K562 (cell line): Measurements from ENCODE around the gene OR10W1. TPM values are rescaled to one million over a fixed set of nuclear protein-coding genes. Genes with fewer than 3 reads are reported as not detected.

Source experiments
- ATAC-seq: fragments of 200-7000 bp; cut with Tn5 transposase; 3 replicates; pipeline ENCODE4 v1.9.1; 2020; ENCODE audit warnings: moderate library complexity
- BruUV-seq: library from RNA; stranded (reverse); fragments of 400-500 nt; replicated peaks from 2 replicates; lab custom pipeline; 2021; lab: Mats Ljungman, UMichigan
- CTCF ChIA-PET: fragments of 300-600 bp; formaldehyde crosslinking; extraction: SDS; loops from one replicate; lab custom pipeline; 2021; ENCODE audit warnings: low intra/inter-chr PET ratio; lab: Yijun Ruan, JAX
- POLR2A ChIA-PET: fragments of 300-600, 350-650 bp; sonication (Branson Sonifier 250); formaldehyde crosslinking; extraction: SDS; loops from one replicate; lab custom pipeline; 2021; ENCODE audit warnings: antibody characterized with exemption, inconsistent platforms; lab: Yijun Ruan, JAX
- DNase-seq, 4 experiments: peaks; one replicate each; pipeline versions ENCODE4 v3.0.0 to v3.0.0-alpha.2; 2011 to 2018; ENCODE audit warnings: low spot score in 3 of 4, mixed read lengths in 3 of 4; ENCODE audit errors: extremely low read depth in 1 of 4
- FAIRE-seq: peaks from 2 replicates; lab custom pipeline; 2011; peaks lifted over from hg19 to GRCh38; lab: Jason Lieb, UNC
- H2AFZ ChIP-seq: 2 replicates; pipeline ENCODE4 v1.6.0; 2011; ENCODE audit warnings: low read depth, low read length, control low read depth, inconsistent platforms
- H3K27ac ChIP-seq: fragments of 200-600 bp; 3 replicates; pipeline ENCODE4 v1.8.0; 2011; ENCODE audit warnings: low read depth, mild to moderate bottlenecking, control low read depth, inconsistent platforms, low read length, moderate library complexity, mixed read lengths; ENCODE audit errors: extremely low read depth
- H3K27me3 ChIP-seq, 2 experiments: fragments of 300-600 bp in 1 of 2; 2 replicates in 1 of 2; 3 replicates in 1 of 2; pipeline versions ENCODE4 v1.6.0 to v1.8.0; 2011; ENCODE audit warnings: inconsistent platforms in 2 of 2, low read length in 2 of 2, mild to moderate bottlenecking in 1 of 2, mixed read lengths in 1 of 2, moderate library complexity in 1 of 2; ENCODE audit not compliant: control insufficient read depth in 2 of 2, insufficient read depth in 2 of 2
- H3K36me3 ChIP-seq: fragments of 300-600 bp; 3 replicates; pipeline ENCODE4 v1.8.0; 2011; ENCODE audit warnings: mild to moderate bottlenecking, low read length, inconsistent platforms; ENCODE audit not compliant: control insufficient read depth, insufficient read depth
- H3K4me1 ChIP-seq, 2 experiments: fragments of 200-600 bp in 1 of 2; replicated peaks in 1 of 2; 2 replicates in 1 of 2; 3 replicates in 1 of 2; pipeline versions ENCODE4 v1.5.1 to v1.8.0; 2011; ENCODE audit warnings: inconsistent platforms in 2 of 2, low read length in 2 of 2, mild to moderate bottlenecking in 1 of 2, mixed read lengths in 1 of 2, moderate library complexity in 1 of 2; ENCODE audit not compliant: control insufficient read depth in 2 of 2, insufficient read depth in 2 of 2
- H3K4me2 ChIP-seq: 2 replicates; pipeline ENCODE4 v1.6.1; 2011; ENCODE audit warnings: low read length, control low read depth, inconsistent platforms, mixed read lengths; ENCODE audit not compliant: insufficient read depth
- H3K4me3 ChIP-seq: fragments of 200-600 bp; sonication (generic), shearing (Covaris generic); 2 replicates; pipeline ENCODE4 v1.5.1; 2016; ENCODE audit warnings: control low read depth, inconsistent platforms
- H3K79me2 ChIP-seq: fragments of 200-600 bp; 3 replicates; pipeline ENCODE4 v1.8.0; 2011; ENCODE audit warnings: low read length, inconsistent platforms; ENCODE audit not compliant: control insufficient read depth, insufficient read depth
- H3K9ac ChIP-seq, 2 experiments: 2 replicates each; pipeline versions ENCODE4 v1.6.0 to v1.6.1; 2011; ENCODE audit warnings: low read depth in 2 of 2, low read length in 2 of 2, control low read depth in 1 of 2, inconsistent platforms in 1 of 2, mild to moderate bottlenecking in 1 of 2, mixed read lengths in 1 of 2; ENCODE audit not compliant: insufficient read depth in 1 of 2
- H3K9me1 ChIP-seq: one replicate; pipeline ENCODE4 v1.6.0; 2011; ENCODE audit warnings: inconsistent platforms, mild to moderate bottlenecking, low read length, moderate library complexity; ENCODE audit not compliant: control insufficient read depth, insufficient read depth
- H3K9me3 ChIP-seq: replicated peaks from 2 replicates; pipeline ENCODE4 v1.5.1; 2011; ENCODE audit warnings: low read depth, low read length, inconsistent platforms; ENCODE audit not compliant: control insufficient read depth, insufficient read depth
- H4K20me1 ChIP-seq: replicated peaks from 2 replicates; pipeline ENCODE4 v1.6.1; 2011; ENCODE audit warnings: low read length, inconsistent platforms, mixed read lengths; ENCODE audit not compliant: control insufficient read depth, insufficient read depth
- ESRRA ChIP-seq: fragments of 450-650 bp; IDR thresholded peaks from 2 replicates; pipeline ENCODE4 v1.6.1; 2014; ENCODE audit warnings: low read depth, mild to moderate bottlenecking, moderate library complexity, borderline replicate concordance
- GATAD2B ChIP-seq: fragments of 450-650 bp; IDR thresholded peaks from 2 replicates; pipeline ENCODE4 v1.6.1; 2017; ENCODE audit warnings: mild to moderate bottlenecking, borderline replicate concordance
- PHTF2 ChIP-seq: fragments of 250-450 bp; sonication (Bioruptor Pico); IDR thresholded peaks from 2 replicates; pipeline ENCODE4 v1.5.0; 2021; ENCODE audit warnings: mild to moderate bottlenecking
- RAD51 ChIP-seq: fragments of 450-650 bp; IDR thresholded peaks from 2 replicates; pipeline ENCODE4 v1.7.1; 2016; ENCODE audit warnings: low read depth, mild to moderate bottlenecking, borderline replicate concordance
- TSC22D4 ChIP-seq: fragments of 450-650 bp; IDR thresholded peaks from 2 replicates; pipeline ENCODE4 v1.6.1; 2016; ENCODE audit warnings: missing genetic modification characterization, missing biosample characterization, control low read depth
- WGBS: fragments of 100-300 bp; shearing (Covaris generic); methylation state at CpG from one replicate; pipeline ENCODE4 v1.1.6; 2016; ENCODE audit warnings: low coverage, mixed read lengths; ENCODE audit not compliant: insufficient coverage; ENCODE audit errors: missing lambda C conversion rate; 5-methylcytosine and 5-hydroxymethylcytosine counted together
- in situ Hi-C: fragments of 300-500 bp; cut with MboI; formaldehyde crosslinking; loops from 4 replicates; pipeline ENCODE4 v1.15.0; 2018; ENCODE audit warnings: inconsistent platforms, mixed read lengths
- intact Hi-C: fragments of 100-400 bp; cut with micrococcal nuclease; formaldehyde crosslinking; loops from 2 replicates; pipeline ENCODE4 v1.14.2; 2022
- polyA plus RNA-seq, 8 experiments: library from polyadenylated mRNA; depleted of rRNA in 4 of 8; stranded (reverse) in 5 of 8; unstranded in 3 of 8; fragments of >200 nt; fragmentation: Nextera tagmentation in 2 of 8; fragmentation: Illumina TruSeq in 1 of 8; extraction: Ambion mirVana in 2 of 8; extraction: Trizol in 1 of 8; gene quantifications; 2 replicates each; pipeline versions ENCODE4 v1.2.1 to v1.2.3, GENCODE V29; 2011 to 2014; ENCODE audit warnings: inconsistent platforms in 1 of 8, missing spikeins in 1 of 8
- total RNA-seq, 7 experiments: library from RNA; depleted of rRNA in 6 of 7; stranded (reverse); fragments of >200 nt in 6 of 7; fragmentation: Illumina TruSeq in 2 of 7; extraction: Trizol in 2 of 7; gene quantifications; 2 replicates each; pipeline versions ENCODE4 v1.2.1 to v1.2.3, GENCODE V29; 2011 to 2021; ENCODE audit warnings: low replicate concordance in 1 of 7
- TF ChIP-seq, protein P1 (sequence below): fragments of 450-650 bp; formaldehyde crosslinking; IDR thresholded peaks from 2 replicates; pipeline ENCODE4 v1.4.0; 2020; ENCODE audit warnings: mild to moderate bottlenecking, mixed read lengths
- TF ChIP-seq, protein P2 (sequence below): sonication (generic); formaldehyde crosslinking; IDR thresholded peaks from 2 replicates; pipeline ENCODE4 v1.8.0; 2022; ENCODE audit warnings: mild to moderate bottlenecking, missing genetic modification reagents

The OR10W1 gene
- total and polyA plus RNA-seq, 9 of the 15 experiments (the other 6 are each of a cell fraction or from before 2014, with no cell fraction given) = not detected

DNA sequence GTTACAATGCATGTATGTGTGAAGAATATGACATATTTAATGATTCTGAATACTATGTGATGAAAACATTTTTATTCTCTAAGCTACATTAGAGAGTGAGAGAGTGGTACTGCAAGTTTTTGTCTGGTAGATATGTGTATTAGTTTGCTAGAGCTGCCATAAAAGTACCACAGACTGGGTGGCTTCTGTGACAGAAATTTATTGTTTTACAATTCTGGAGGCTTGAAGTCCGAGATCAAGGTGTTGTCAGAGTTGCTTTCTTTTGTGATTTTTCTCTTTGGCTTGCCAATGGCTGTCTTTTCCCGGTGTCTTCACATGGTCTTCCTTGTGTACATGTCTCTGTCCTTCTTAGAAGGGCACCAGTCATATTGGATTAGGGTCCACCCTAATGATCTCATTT, 6.9 kb upstream of the OR10W1 start (continued):
- no peak for TF ChIP-seq ESRRA
- no peak for TF ChIP-seq PHTF2
- TF ChIP-seq GATAD2B = no peak
- TF ChIP-seq, all 486 proteins: peak for 0

DNA sequence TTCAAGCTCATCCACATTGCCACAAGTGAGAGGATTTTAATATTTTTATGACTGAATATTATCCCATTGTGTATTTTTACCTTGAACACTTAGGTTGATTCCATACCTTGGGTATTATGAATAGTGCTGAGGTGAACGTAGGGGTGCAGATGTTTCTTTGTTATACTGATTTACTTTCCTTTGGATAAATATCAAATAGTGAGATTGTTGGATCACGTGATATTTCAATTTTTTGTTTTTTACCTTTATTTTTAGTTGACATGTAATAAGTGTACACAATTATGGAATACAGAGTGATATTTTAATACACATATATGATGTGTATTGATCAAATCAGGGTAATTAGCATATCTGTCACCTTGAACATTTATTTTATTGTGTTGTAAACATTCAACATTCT, 8.1 kb downstream of the OR10W1 start:
- in situ Hi-C loops = no loop called here
- Histone ChIP-seq H3K27me3 (no peaks in the 10 kb centered on the region), H3K4me2 (no peak overlapping the region), H3K36me3 (no peaks in the 10 kb centered on the region), H2AFZ (no peak overlapping the region), H3K9me3 (no peaks in the 10 kb centered on the region), H3K27ac (no peak overlapping the region), H3K4me3 (no peak overlapping the region), H3K9me1 (no peaks in the 10 kb centered on the region), H3K9ac (no peak overlapping the region), H3K79me2 (no peaks in the 10 kb centered on the region), H3K4me1 (no peaks in the 10 kb centered on the region), H4K20me1 (no peaks in the 10 kb centered on the region)
- TF ChIP-seq, protein P1, sequence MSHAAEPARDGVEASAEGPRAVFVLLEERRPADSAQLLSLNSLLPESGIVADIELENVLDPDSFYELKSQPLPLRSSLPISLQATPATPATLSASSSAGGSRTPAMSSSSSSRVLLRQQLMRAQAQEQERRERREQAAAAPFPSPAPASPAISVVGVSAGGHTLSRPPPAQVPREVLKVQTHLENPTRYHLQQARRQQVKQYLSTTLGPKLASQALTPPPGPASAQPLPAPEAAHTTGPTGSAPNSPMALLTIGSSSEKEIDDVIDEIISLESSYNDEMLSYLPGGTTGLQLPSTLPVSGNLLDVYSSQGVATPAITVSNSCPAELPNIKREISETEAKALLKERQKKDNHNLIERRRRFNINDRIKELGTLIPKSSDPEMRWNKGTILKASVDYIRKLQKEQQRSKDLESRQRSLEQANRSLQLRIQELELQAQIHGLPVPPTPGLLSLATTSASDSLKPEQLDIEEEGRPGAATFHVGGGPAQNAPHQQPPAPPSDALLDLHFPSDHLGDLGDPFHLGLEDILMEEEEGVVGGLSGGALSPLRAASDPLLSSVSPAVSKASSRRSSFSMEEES (CRISPR knock-in tag) = peak; percentile 88
- TF ChIP-seq TSC22D4 (tag) (no peak), RAD51 (0 out of 2 replicates have a peak, but pooled peaks have one; percentile 35)
- TF ChIP-seq, protein P2, sequence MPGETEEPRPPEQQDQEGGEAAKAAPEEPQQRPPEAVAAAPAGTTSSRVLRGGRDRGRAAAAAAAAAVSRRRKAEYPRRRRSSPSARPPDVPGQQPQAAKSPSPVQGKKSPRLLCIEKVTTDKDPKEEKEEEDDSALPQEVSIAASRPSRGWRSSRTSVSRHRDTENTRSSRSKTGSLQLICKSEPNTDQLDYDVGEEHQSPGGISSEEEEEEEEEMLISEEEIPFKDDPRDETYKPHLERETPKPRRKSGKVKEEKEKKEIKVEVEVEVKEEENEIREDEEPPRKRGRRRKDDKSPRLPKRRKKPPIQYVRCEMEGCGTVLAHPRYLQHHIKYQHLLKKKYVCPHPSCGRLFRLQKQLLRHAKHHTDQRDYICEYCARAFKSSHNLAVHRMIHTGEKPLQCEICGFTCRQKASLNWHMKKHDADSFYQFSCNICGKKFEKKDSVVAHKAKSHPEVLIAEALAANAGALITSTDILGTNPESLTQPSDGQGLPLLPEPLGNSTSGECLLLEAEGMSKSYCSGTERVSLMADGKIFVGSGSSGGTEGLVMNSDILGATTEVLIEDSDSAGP = no peak
- CTCF ChIA-PET = no interaction called here
- ATAC-seq (no peak), DNase-seq (no peak), FAIRE-seq (no peak)
- no TSS peak for BruUV-seq
- 0% methylated on average over 2 of the region's 2 CpGs for WGBS
- POLR2A ChIA-PET = no interaction called here
- intact Hi-C loops = no loop called here
